Left cardiac atrium (tissue), 4 donors: ENCODE data around the gene TMEM52. TPM values are rescaled to one million over a fixed set of nuclear protein-coding genes. Genes with fewer than 3 reads are reported as not detected.
A peak's percentile ranks its signal among the peaks of the same experiment; 100 is the strongest.

ENCODE experiments used
- ATAC-seq, 2 donors: fragments of 200-7000 bp; cut with Tn5 transposase; one replicate each; pipeline ENCODE4 v1.9.1; 2020; ENCODE audit warnings: mild to moderate bottlenecking in 2 of 2, moderate library complexity in 2 of 2
- DNase-seq: peaks from one replicate; pipeline ENCODE4 v3.0.0-alpha.2; 2020
- intact Hi-C, 2 donors: fragments of 100-400 bp; cut with DNase I; formaldehyde crosslinking; loops; one replicate each; pipeline versions ENCODE4 v1.14.1 to v1.15.1; 2022 to 2023
- total RNA-seq, 2 donors: library from RNA; stranded (reverse); fragmentation: NEBNext Ultra II Directional; extraction: Animal tissue kit (Norgen Biotek cat#: 25700); gene quantifications; one replicate each; pipeline ENCODE4 v1.2.1, GENCODE V29; 2021
- donor health status: DM: no; HTN: yes; CAD: no.
- donor health status: DM: no; HTN: yes; CAD: no; lungs with severe emphysema.
- donor health status: DM: yes; HTN: yes; CAD: no.
- donor health status: Dilated cardiomyopathy.

Gene TMEM52
- total RNA-seq, 2 donors from 2014 or later, result 0.68 to 0.82 TPM

- no peak for DNase-seq
- intact Hi-C loops, result loop anchor here (10.0 kb wide), 1 partner anchor 117 kb away; no protein-coding TSS in a partner anchor
- ATAC-seq, result no peak
These were observed 17.3 kb downstream of the TMEM52 start for GRCh38 chr1:1901641-1902294.

- no peak for ATAC-seq
- DNase-seq, result no peak
- intact Hi-C loops, result loop anchor here (10.0 kb wide), 1 partner anchor 116 kb away; no protein-coding TSS in a partner anchor
These were observed 18.0 kb downstream of the TMEM52 start for GRCh38 chr1:1900883-1901640.

- intact Hi-C loops, result loop anchor here (10.0 kb wide), 1 partner anchor 115 kb away; no protein-coding TSS in a partner anchor
- DNase-seq (no peak), ATAC-seq (no peak)
These were observed 19.1 kb downstream of the TMEM52 start for GRCh38 chr1:1899967-1900327.

- DNase-seq (no peak), ATAC-seq (no peak)
- intact Hi-C loops, result no loop called here
These were observed 19.7 kb downstream of the TMEM52 start for GRCh38 chr1:1899266-1899966.

- no peak for DNase-seq
- no peak for ATAC-seq
- intact Hi-C loops, result no loop called here
These were observed 20.7 kb downstream of the TMEM52 start for GRCh38 chr1:1898246-1898933.

GRCh38 chr1:1895456-1896336, 23.4 kb downstream of the TMEM52 start:
- DNase-seq (no peak), ATAC-seq (no peak)

GRCh38 chr1:1895060-1895418, 24.0 kb downstream of the TMEM52 start:
- intact Hi-C loops, result no loop called here
- no peak for DNase-seq
- no peak for ATAC-seq

More at GRCh38 chr1:1895456-1896336, 23.4 kb downstream of the TMEM52 start:
- intact Hi-C loops, result no loop called here

- ATAC-seq, result peak in 1 of 2 donors; percentile 25
- intact Hi-C loops, result no loop called here
- peak; percentile 75 for DNase-seq
These were observed 24.6 kb downstream of the TMEM52 start for GRCh38 chr1:1894354-1895059.

GRCh38 chr1:1893997-1894353, 25.1 kb downstream of the TMEM52 start:
- intact Hi-C loops, result no loop called here
- no peak for DNase-seq

GRCh38 chr1:1893291-1893985, 25.6 kb downstream of the TMEM52 start:
- intact Hi-C loops, result no loop called here
- ATAC-seq (no peak), DNase-seq (no peak)

More at GRCh38 chr1:1893997-1894353, 25.1 kb downstream of the TMEM52 start:
- ATAC-seq, result no peak

GRCh38 chr1:1892763-1893120, 26.3 kb downstream of the TMEM52 start:
- ATAC-seq, result no peak
- intact Hi-C loops, result no loop called here

GRCh38 chr1:1892079-1892762, 26.9 kb downstream of the TMEM52 start:
- ATAC-seq (no peak), DNase-seq (no peak)
- intact Hi-C loops, result no loop called here

More at GRCh38 chr1:1892763-1893120, 26.3 kb downstream of the TMEM52 start:
- no peak for DNase-seq

GRCh38 chr1:1891349-1892078, 27.6 kb downstream of the TMEM52 start:
- ATAC-seq, result peak; percentile 74 to 84
- intact Hi-C loops, result no loop called here
- peak; percentile 88 for DNase-seq

- DNase-seq (peak; percentile 91), ATAC-seq (peak; percentile 87 to 92)
- intact Hi-C loops, result no loop called here
These were observed 28.4 kb downstream of the TMEM52 start, which contains the start of gene GNB1 for GRCh38 chr1:1890506-1891348. GNB1 (minus strand) TSS chr1:1891087; CDS start chr1:1825453, 65,634 bp downstream.
